ENCODE data around the gene PLPP1.

PLPP1 gene

DNA sequence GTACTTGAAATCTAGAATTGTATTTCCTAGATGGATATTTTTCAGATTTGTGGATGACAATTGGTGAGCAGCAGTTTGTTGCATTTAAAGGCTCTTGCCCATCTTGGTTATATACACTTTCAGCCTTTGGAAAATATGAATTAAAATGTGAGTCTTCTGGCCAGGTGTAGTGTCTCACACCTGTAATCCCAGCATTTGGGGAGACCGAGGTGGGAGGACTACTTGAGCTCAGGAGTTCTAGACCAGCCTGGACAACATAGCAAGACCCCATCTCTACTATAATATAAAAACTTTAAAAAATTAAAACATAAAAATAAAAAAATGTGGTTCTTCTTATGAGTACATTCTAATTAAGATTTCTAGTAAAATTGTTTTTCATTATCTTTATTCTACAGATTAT lies 125.0 kb downstream of the PLPP1 start:
- DNase-seq (ENCODE audit: low read depth in 2 of 2) = no peak

DNA sequence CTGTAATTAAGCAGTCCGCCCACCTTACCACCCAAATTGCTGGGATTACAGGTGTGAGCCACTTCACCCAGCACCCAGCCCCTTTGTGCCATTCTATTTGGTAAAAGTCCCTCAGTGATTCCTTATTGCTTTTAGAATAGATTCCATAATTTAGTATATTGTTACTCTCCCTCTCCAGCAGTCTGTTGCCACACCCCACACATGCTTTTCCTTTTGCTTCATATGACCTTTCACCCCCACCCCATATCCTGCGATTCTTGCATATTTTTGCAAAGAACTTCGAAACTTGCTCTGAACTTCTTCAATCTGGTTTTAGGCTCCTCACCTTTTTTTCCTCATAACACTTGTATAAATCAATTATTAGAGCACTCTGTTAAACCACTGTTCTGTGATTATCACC lies 126.8 kb downstream of the PLPP1 start:
- no peak for DNase-seq (ENCODE audit: low read depth in 2 of 2)

DNA sequence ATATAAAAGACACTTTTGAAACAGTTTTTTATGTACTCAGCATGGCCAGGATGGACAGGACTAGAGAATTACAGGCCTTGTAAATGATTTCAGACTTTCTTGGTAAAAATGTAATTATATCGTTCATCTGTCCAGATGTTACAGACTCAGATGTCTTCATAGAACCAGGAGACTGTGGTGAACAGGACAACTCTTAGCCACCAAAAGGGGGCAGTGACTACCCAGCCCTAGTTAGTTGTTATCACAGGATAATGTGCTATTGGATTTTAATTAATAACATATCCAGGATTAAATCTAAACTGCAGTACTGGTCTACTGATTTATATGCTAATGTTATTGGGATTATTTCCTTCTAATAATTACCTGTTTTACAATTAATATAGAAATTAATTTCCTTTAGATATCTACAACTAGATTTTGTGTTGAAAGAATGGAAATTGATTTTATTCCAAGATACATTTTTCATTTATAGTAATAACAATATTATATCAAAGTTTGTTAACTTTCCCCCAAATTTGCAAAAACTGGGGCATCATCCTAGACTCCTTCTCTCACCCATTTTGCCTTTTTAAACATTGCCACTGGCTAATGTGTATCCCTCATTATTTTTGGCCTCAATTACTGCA lies 127.6 kb downstream of the PLPP1 start:
- DNase-seq (ENCODE audit: low read depth in 2 of 2) = no peak

DNA sequence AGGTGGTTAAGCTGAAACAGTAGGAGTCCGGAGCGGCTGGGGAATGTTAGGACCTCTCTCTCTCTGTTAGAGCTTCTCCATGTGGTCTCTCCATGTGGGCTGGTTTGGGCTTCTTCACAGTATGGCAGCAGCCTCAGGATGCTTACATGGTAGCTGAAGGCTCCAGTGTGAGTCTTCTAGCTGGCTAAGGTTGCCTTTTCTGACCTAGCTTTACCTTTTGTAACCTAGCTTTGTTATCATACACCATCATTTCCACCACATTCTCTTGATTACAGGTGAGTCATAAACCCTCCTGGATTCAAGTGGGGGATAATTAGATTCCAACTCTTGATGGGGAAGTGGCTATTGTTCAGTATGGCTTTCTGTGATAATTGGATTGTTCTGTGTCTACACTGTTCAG lies 128.5 kb downstream of the PLPP1 start:
- no peak for DNase-seq (ENCODE audit: low read depth in 2 of 2)

DNA sequence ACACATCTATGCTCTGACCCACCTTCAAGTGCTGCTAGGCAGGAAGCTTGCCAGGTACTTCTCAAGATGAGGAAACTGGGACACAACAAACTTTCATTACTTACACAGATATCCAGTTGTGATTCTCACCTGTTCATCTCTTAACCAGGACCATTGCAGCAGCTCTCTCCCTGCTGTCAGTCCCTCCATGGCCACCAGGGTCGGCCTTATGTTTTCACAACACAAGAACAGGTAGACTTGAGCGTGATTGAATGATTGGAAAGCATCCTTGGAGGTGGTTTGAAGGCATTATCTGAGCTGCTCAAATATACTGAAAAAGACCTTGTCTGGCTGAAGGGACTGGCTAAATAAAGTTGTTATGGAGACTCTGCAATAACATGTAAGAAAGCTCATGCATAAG lies 132.6 kb downstream of the PLPP1 start:
- DNase-seq (ENCODE audit: low read depth in 2 of 2) = no peak

DNA sequence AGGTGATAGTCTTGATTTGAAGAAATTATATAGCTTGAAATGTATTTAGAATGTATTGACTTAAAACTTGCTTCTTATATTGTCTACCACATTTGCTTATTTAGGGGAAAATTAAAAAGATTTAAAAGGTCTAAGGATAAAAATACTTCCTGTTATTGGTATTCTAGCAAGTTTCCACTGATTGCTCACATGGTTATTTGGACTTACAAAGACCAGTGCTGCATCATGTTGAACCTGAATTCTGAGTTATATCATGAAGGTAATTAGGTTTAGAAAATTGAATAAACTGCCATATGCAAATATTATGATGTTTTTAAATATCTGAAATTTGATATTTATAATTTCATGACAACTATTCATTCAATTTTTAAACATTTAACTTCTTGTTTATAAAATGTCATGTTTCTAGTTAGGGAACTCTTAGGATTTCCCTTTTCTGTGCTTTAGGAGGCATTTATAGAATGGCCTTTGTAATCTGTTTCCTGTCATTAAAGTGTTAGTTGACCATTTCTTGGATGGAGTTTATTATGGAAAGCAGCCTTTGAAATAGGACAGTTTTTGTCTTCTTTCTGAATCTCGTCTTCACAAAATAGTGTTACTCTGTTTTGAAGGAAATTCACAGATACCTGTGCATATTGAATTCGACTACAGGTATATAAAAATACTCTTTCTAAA lies 141.1 kb downstream of the PLPP1 start:
- DNase-seq (ENCODE audit: low read depth in 2 of 2) = no peak

DNA sequence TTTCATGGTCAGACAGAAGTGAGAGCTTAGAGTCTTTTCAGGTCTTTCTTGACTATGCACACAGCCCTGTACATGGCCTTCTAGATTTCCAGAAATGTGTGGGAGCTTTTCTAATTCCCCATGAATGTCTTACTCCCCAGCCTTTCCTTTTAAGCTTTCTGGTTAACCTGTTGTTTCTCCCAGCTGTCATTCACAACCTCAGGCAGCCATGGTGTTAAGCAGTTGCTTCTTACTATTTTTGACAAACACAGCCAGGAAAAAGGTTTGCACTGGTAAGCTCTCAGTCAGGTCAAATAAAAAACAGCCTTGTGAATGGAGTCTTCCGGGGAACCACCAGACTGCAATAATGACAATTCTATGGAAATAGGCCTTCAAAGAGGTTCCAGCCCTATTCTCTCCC lies 142.1 kb downstream of the PLPP1 start:
- DNase-seq (ENCODE audit: low read depth in 2 of 2) = no peak

DNA sequence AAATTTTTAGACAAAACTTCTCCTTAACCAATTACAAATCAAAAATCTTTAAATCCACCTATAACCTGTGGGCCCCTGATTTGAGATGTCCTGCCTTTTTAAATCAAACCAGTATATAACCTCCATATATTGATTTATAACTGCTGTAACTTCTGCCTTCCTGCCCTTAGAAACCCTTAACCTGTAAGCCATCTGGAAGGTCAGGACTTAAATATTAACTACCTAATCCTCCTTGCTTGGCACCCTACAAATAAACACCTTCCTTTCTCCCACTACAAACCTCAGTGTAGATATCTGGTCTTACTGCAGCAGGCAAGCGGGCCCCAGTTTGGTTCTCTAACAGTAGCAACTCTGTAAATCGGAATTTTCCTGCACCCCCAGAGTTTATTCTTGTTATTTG lies 143.1 kb downstream of the PLPP1 start:
- DNase-seq (ENCODE audit: low read depth in 2 of 2) = no peak

DNA sequence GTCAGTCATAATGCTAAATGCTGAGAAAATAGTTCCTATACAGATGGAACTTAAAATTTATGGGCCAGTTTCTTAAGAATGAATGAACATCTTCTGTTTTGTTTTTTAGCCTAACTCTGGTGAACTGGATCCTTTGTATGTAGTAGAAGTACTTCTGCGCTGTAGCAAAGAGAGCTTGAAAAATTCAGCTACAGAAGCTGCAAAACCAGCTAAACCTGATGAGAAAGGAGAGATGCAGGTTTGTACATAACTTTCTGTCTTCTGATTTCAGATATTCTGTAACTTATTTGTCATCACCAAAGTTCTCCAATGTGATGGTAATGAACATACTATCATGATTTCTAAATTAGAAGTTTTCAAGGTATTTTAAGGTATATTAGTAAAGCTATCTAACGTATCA lies 146.9 kb downstream of the PLPP1 start:
- DNase-seq (ENCODE audit: low read depth in 2 of 2) = no peak

DNA sequence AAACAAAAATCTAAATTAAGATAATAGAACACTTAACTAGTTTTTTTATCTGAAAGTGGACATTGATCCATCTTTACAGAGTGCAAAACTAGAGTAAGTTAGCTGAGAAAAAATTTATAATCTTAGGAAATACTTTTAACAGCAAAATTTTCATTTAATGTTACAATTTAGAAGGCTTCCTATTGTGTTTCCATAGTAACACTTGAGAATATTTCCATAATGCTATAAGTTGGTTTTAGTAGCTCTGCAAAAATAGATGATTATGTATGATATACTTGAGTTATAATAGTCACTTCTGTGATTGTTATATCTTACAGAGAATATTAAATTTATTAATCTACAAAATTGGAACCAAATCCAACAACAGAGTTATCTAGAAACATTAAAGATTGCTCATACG lies 148.4 kb downstream of the PLPP1 start:
- DNase-seq (ENCODE audit: low read depth in 2 of 2) = no peak

DNA sequence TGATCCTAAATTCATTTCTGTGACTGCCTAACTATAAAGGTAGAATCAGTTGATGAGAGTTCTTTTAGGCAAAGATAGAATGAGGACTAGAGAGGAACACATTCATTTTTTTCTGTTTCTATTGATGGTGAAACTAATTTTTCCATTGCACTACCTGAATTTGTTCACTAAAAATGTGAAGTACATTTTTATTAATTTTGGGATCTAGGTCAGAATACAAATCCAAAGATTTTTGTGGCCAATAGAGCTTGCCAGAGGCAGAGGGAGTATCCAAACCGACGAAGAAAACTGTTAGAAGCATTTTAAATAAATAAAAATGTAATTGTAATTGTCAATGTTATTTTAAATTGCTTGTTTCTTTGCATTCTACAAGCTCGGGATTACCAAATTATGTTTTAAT lies 148.9 kb downstream of the PLPP1 start:
- DNase-seq (ENCODE audit: low read depth in 2 of 2) = no peak

DNA sequence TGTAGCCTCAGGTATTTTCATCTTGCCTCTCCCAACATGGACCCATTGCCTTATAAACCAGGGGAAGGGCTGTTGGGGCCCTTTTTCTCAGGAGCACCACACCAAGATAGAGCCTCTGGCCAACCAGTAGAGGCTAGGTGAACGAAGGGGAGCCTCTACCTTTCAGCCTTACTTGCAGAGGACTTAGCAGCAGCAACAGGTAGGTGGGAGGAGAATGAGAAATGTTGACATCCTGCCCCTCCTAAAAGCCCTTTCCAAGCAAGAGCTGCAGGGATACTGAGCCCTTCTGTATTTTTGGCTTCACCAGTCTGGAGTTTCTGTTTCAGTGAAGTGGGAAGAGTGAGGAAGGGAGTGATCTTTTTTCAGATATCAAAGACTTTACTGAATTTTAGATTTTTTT lies 149.5 kb downstream of the PLPP1 start:
- no peak for DNase-seq (ENCODE audit: low read depth in 2 of 2)

DNA sequence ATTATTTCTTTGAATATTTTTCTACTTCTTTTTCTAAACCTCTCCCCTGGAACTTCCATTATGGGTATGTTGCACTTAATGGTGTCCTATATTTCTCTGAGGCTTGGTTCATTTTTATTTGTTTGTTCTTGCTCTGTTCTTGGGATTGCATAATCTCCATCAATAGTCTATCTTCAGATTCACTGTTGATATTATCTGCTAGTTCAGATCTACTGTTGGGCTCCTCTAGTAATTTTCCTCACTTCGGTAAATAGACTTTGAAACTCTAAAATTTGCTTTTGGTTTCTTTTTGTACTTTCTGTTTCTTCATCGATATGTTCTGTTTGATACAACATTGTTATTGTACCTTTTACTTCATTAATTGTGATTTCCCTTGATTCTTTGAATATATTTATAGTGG lies 150.7 kb downstream of the PLPP1 start:
- DNase-seq (ENCODE audit: low read depth in 2 of 2) = no peak

DNA sequence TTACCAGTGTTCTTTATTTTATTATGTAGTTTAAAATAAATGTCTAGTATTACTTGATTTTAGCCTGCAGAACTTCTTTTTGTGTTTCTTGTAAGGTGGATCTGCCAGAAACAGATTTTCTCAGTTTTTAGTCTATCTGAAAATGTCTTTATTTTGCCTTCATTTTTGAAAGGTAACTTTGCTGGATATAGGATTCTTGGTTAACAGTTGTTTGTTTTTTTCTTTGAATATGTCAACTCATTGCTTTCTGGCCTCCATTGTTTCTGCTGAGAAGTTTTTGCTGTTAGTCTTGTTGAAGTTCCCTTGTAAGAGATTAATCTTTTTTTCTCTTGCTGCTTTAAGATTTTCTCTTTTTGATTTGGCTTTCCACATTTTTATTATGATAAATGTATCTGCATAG lies 151.5 kb downstream of the PLPP1 start:
- no peak for DNase-seq (ENCODE audit: low read depth in 2 of 2)

DNA sequence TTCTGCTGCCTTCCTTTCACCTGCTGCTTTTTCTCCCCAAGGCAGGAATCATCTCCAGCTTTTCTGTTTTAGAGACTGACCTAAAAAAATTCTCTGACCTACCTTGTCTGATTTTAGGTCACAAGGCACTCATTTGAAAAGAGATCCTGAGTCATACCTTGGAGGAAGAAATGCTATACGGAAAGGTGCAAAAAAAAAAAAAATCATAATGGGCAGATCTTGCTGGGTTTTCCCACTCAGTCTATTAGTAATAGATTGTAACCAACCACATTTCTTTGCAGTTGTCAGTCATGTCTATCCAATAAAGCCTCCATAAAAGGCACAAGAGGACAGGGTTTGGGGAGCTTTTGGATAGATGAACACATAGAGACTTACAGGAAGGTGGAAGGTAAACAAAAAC lies 157.0 kb downstream of the PLPP1 start:
- DNase-seq (ENCODE audit: low read depth in 2 of 2) = no peak

Data from stimulated activated CD8-positive, alpha-beta memory T cell treated with anti-CD3 and anti-CD28 coated beads, Interleukin-7, amount 100 ng/mL, for 1 hour (primary cell).